ENCODE results near the gene MEG3. TPM values are rescaled to one million over a fixed set of nuclear protein-coding genes. Genes with fewer than 3 reads are reported as not detected.

MEG3 gene
- total and polyA plus RNA-seq, 2 of the 4 experiments (the other 2 are of a cell fraction), result 31.5 to 556 TPM

DNA sequence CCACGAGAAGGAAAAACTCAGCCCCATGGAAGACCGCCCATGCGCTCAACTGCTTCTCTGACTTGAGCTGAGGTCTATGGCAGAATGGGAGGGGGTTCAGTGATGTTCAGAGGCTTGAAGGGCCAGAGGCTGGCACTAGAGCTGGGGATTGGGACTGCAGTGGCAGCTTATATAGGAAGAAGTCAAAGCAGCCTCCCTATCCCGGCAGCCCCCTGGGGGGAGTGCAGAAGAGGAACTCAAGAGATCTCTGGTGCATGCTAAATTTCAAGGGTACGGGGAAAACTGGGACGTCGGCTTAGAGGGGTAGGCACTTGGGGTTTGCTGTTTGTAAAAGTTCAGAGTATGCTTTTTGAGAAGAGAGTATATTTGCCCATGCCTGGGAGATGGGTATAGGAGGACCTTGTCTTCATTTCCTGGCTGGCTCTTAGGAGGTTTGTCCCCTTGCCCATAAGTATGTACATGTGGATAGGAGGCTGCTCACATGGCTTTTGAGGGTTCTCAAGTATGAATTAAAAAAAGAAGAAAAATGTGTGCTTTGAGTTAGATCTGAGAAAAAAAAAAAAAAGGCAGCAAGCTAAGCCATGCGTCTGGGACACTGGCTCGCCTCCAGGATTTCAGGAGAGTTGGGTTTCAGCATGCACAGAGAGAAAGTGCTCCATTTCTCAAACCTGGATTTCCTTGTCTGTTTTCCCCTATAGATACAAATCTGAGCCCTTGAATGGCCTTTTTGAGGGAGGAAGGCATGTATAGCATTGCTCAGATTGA lies 3.2 kb upstream of the MEG3 start:
- intact Hi-C loops (cut with micrococcal nuclease), result loop anchor here (5.0 to 10.0 kb wide), 2 partner anchors 75 to 128 kb away; no protein-coding TSS in a partner anchor
- no TSS peak for BruUV-seq (replicated peaks)
- Histone ChIP-seq H4K8ac (ENCODE audit: low read depth in 2 of 2, low read length in 2 of 2) (no peak overlapping the region), H3K9me3 (ENCODE audit: control insufficient read depth, insufficient read depth, low read length) (no peaks in the 10 kb centered on the region), H2BK20ac (ENCODE audit: low read depth, low read length) (no peak overlapping the region), H2AK5ac (ENCODE audit: low read depth, low read length) (no peak overlapping the region), H3K27me3 (ENCODE audit: control insufficient read depth, insufficient read depth, low read length) (no peaks in the 10 kb centered on the region; the same call in 1 of the 2 replicates), H3K18ac (ENCODE audit: low read depth, low read length) (no peak overlapping the region), H3K14ac (replicated peaks; ENCODE audit: low read depth, low read length) (no peak overlapping the region), H3K4ac (ENCODE audit: low read depth, low read length) (no peak overlapping the region), H2BK15ac (ENCODE audit: low read depth, low read length) (peak overlapping the region; percentile 56; the same call in 1 of the 3 replicates), H3K56ac (ENCODE audit: extremely low read depth, insufficient read depth, low read length) (no peak overlapping the region), H3K9ac (ENCODE audit: low read depth, low read length) (no peak overlapping the region), H3K23ac (ENCODE audit: low read depth, low read length) (no peak overlapping the region), H3K27ac (ENCODE audit: insufficient read depth, low read length) (no peak overlapping the region), H4K20me1 (ENCODE audit: insufficient read depth, low read length) (peaks cover 6% of the 10 kb centered on the region), H3K9me1 (ENCODE audit: insufficient read depth, low read length) (no peaks in the 10 kb centered on the region), H2BK120ac (ENCODE audit: low read depth, low read length) (no peak overlapping the region), H3K4me1 (ENCODE audit: control insufficient read depth, insufficient read depth, low read length) (peaks cover 4% of the 10 kb centered on the region; the same call in 1 of the 2 replicates), H4K91ac (ENCODE audit: insufficient read depth, low read depth, low read length) (no peak overlapping the region), H3K79me1 (ENCODE audit: low read depth in 1 of 2, low read length in 2 of 2) (peaks cover 0 to 4% of the 10 kb centered on the region in 2 experiments; a peak in 1 of 4 replicates), H3K36me3 (ENCODE audit: control insufficient read depth, insufficient read depth, low read length) (no peaks in the 10 kb centered on the region), H3K4me3 (ENCODE audit: insufficient read depth, low read depth, low read length) (no peak overlapping the region), H2BK5ac (ENCODE audit: low read depth, low read length, poor library complexity, severe bottlenecking) (no peak overlapping the region), H2AK9ac (replicated peaks; ENCODE audit: low read depth, low read length, poor library complexity) (no peak overlapping the region), H2AFZ (replicated peaks; ENCODE audit: low read length, poor library complexity) (no peak overlapping the region), H3K4me2 (ENCODE audit: low read depth, low read length) (no peak overlapping the region), H4K5ac (ENCODE audit: low read depth, low read length) (no peak overlapping the region)
- no peak for TF ChIP-seq MAZ (IDR thresholded peaks at IDR 0.05; ENCODE audit: borderline replicate concordance, low read depth, low read length)
- no peak for TF ChIP-seq FOS (IDR thresholded peaks at IDR 0.05; ENCODE audit: low read depth, low read length)
- dilution Hi-C loops (cut with HindIII; ENCODE audit: low sequenced_read_pairs, unreplicated experiment), result no loop called here
- in situ Hi-C loops (cut with MboI; ENCODE audit: low sequenced_read_pairs), result no loop called here
- ChIA-PET CTCF (interaction anchor here (0.6 to 0.9 kb wide), 2 partner anchors 29 to 76 kb away, joined by 3 read pairs; no protein-coding TSS in a partner anchor), POLR2A (ENCODE audit: unreplicated experiment) (no interaction called here)
- 89% methylated on average over 3 of the region's 9 CpGs; no CpG with 5 or more reads in 1 of the 2 experiments for WGBS, 2 experiments (ENCODE audit: extremely low coverage in 2 of 2, insufficient read length in 1 of 2)
- DNase-seq, result peak; percentile 37
- ATAC-seq (ENCODE audit: low read depth), result no peak
